ENCODE results near the gene MARK4. TPM values are rescaled to one million over a fixed set of nuclear protein-coding genes. Genes with fewer than 3 reads are reported as not detected.
A peak's percentile ranks its signal among the peaks of the same experiment; 100 is the strongest.

The MARK4 gene
- total RNA-seq, 1 experiment from 2014 or later = 37.7 TPM

GRCh38 chr19:45344621-45345505, 93.8 kb downstream of the MARK4 start:
- RAD21 ChIA-PET (ENCODE audit: low non-redundant PET in 1 of 2, low total read pairs in 2 of 2, uncharacterized antibody in 2 of 2, unreplicated experiment in 2 of 2) = interaction anchor here in 1 of 2 experiments (0.7 kb wide), 1 partner anchor 12 kb away, joined by 3 read pairs; no protein-coding TSS in a partner anchor
- no peak overlapping the region for H3K27ac ChIP-seq (ENCODE audit: low read depth, low read length)
- H3K9me2 ChIP-seq (ENCODE audit: insufficient read depth) = no peaks in the 10 kb centered on the region
- H3K79me2 ChIP-seq (ENCODE audit: insufficient read depth, low read length) = 0 out of 2 replicates have a peak, but pooled peaks cover 3% of the 10 kb centered on the region
- no peaks in the 10 kb centered on the region for H4K20me1 ChIP-seq (ENCODE audit: insufficient read depth)
- CTCF ChIA-PET = interaction anchor here (1.0 to 1.5 kb wide), 2 partner anchors 58 to 134 kb away, joined by 3 read pairs; no protein-coding TSS in a partner anchor
- ATAC-seq (0 out of 2 replicates have a peak, but pooled peaks have one; percentile 19), DNase-seq (ENCODE audit: low read depth, low spot score) (no peak)
- H3K9ac ChIP-seq (ENCODE audit: low read length) = peak overlapping the region; percentile 33; the same call in 1 of the 2 replicates
- BruUV-seq (replicated peaks) = no TSS peak
- peaks cover 2 to 5% of the 10 kb centered on the region in 2 experiments; a peak in 2 of 4 replicates for H3K36me3 ChIP-seq (ENCODE audit: control insufficient read depth in 1 of 2, insufficient read depth in 2 of 2, low read length in 2 of 2)
- TF ChIP-seq ZNF274 (IDR thresholded peaks at IDR 0.05; ENCODE audit: low read depth, low read length) = no peak
- TF ChIP-seq SP1 (IDR thresholded peaks at IDR 0.05; ENCODE audit: low read depth) = no peak
- TF ChIP-seq EGR1 (IDR thresholded peaks at IDR 0.05; ENCODE audit: low read depth) = no peak
- no peak for TF ChIP-seq ZFX (IDR thresholded peaks at IDR 0.05)
- TF ChIP-seq SRF (IDR thresholded peaks at IDR 0.05; ENCODE audit: low read depth) = no peak
- no peak for TF ChIP-seq POLR2A (IDR thresholded peaks at IDR 0.05; ENCODE audit: borderline replicate concordance, extremely low read depth, insufficient read depth, insufficient read length)
- no peak for TF ChIP-seq YY1 (IDR thresholded peaks at IDR 0.05; ENCODE audit: extremely low read depth, insufficient replicate concordance, low read depth, low read length)
- TF ChIP-seq ZBTB33 (IDR thresholded peaks at IDR 0.05; ENCODE audit: extremely low read depth, insufficient replicate concordance, low read length) = no peak
- no peak for TF ChIP-seq CTCF (IDR thresholded peaks at IDR 0.05 in 2 of 3, conservative IDR thresholded peaks at IDR 0.05 in 1 of 3; ENCODE audit: borderline replicate concordance in 1 of 3, insufficient read depth in 1 of 3, low read depth in 2 of 3, low read length in 2 of 3)
- TF ChIP-seq RAD21 (IDR thresholded peaks at IDR 0.05; ENCODE audit: low read depth) = no peak
- no peak for TF ChIP-seq CBX3 (IDR thresholded peaks at IDR 0.05; ENCODE audit: low read depth)
- no peak for TF ChIP-seq FOSL1 (IDR thresholded peaks at IDR 0.05; ENCODE audit: low read depth)
- TF ChIP-seq POLR2AphosphoS5 (IDR thresholded peaks at IDR 0.05; ENCODE audit: low read depth, low read length) = no peak
- TF ChIP-seq TCF7L2 (IDR thresholded peaks at IDR 0.05; ENCODE audit: borderline replicate concordance, extremely low read depth, insufficient read depth, insufficient read length) = no peak
- no peak for TF ChIP-seq REST (IDR thresholded peaks at IDR 0.05; ENCODE audit: low read depth)
- no peaks in the 10 kb centered on the region for H3K27me3 ChIP-seq (ENCODE audit: insufficient read depth, low read length)
- H3K4me3 ChIP-seq (replicated peaks in 1 of 2; ENCODE audit: low read depth in 1 of 2, low read length in 2 of 2) = 0 out of 4 replicates have a peak overlapping the region, but pooled peaks of 1 of the 2 experiments have one; percentile 15
- peak overlapping the region; percentile 57 for H3K4me2 ChIP-seq (ENCODE audit: low read length)
- POLR2A ChIA-PET = interaction anchor here (1.1 kb wide), 1 partner anchor 9 kb away, joined by 3 read pairs; no protein-coding TSS in a partner anchor
- H3K9me3 ChIP-seq (ENCODE audit: control insufficient read depth in 1 of 2, insufficient read depth in 1 of 2, low read depth in 1 of 2, low read length in 2 of 2) = no peaks in the 10 kb centered on the region
- H2AFZ ChIP-seq (ENCODE audit: low read depth, low read length, poor library complexity, severe bottlenecking) = no peak overlapping the region
- peaks cover 16 to 30% of the 10 kb centered on the region in 2 experiments for H3K4me1 ChIP-seq (ENCODE audit: control insufficient read depth in 1 of 2, insufficient read depth in 2 of 2, low read length in 2 of 2)
- intact Hi-C loops (cut with micrococcal nuclease) = no loop called here
